ENCODE results near the gene TMEM237. TPM values are rescaled to one million over a fixed set of nuclear protein-coding genes. Genes with fewer than 3 reads are reported as not detected.

TMEM237 gene
- total RNA-seq, 8 experiments from 2014 or later = 14.8 to 44.9 (median 24.4) TPM

- WGBS, 10 experiments = 60 to 100% (median 91%) methylated on average over 1 to 4 of the region's 4 CpGs
- in situ Hi-C loops (cut with MboI; ENCODE audit: low pct_unique_long_range_greater_than_20kb in 2 of 9, low sequenced_read_pairs in 9 of 9, unreplicated experiment in 9 of 9) = loop anchor here in 1 of 9 experiments (25.0 kb wide), 1 partner anchor 171 kb away; the partner anchor contains the start of genes STRADB and TRAK2
- no peak overlapping the region for H3K4me3 ChIP-seq
- H3K27ac ChIP-seq = no peak overlapping the region
- no peaks in the 10 kb centered on the region for H3K4me1 ChIP-seq (replicated peaks in 1 of 2)
- ATAC-seq (replicated peaks in 6 of 8) = peak in 2 of 8 experiments; percentile 40 to 66
Measured at GRCh38 chr2:201633661-201634249, 9.5 kb downstream of the TMEM237 start.

GRCh38 chr2:201631041-201631440, 12.3 kb downstream of the TMEM237 start:
- in situ Hi-C loops (cut with MboI; ENCODE audit: low pct_unique_long_range_greater_than_20kb in 2 of 9, low sequenced_read_pairs in 9 of 9, unreplicated experiment in 9 of 9) = loop anchor here in 1 of 9 experiments (25.0 kb wide), 1 partner anchor 169 kb away; the partner anchor contains the start of genes STRADB and TRAK2
- ATAC-seq (replicated peaks in 6 of 8) = no peak
- H3K4me1 ChIP-seq (replicated peaks in 1 of 2) = no peaks in the 10 kb centered on the region
- 86 to 100% (median 92%) methylated on average over 2 to 8 of the region's 8 CpGs; no CpG with 5 or more reads in 2 of the 10 experiments for WGBS, 10 experiments
- no peak overlapping the region for H3K4me3 ChIP-seq
- no peak overlapping the region for H3K27ac ChIP-seq

DNA sequence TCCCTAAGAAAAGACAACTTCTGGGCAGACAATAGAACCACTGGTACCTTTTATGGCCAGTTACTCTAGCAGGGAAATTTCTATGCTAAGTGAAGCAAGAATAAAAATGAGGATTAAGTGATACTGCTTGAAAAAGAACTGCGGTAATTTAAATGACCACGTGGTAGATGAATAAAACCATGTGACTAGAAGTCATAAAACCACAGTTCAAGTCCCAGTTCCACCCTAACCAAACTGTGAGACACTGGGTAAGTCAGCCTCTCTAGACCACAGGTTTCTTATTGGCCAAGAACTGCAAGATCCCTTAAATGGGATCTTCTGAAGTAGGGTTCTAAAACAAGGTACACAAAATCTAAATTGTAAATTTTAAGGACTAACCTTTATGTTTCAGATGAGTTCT, 12.7 kb downstream of the TMEM237 start:
- ATAC-seq (replicated peaks in 6 of 8) = no peak
- no peak overlapping the region for H3K27ac ChIP-seq
- WGBS, 10 experiments = 56 to 100% (median 88%) methylated on average over 2 of the region's 2 CpGs; no CpG with 5 or more reads in 4 of the 10 experiments
- no peak overlapping the region for H3K4me3 ChIP-seq
- in situ Hi-C loops (cut with MboI; ENCODE audit: low pct_unique_long_range_greater_than_20kb in 2 of 9, low sequenced_read_pairs in 9 of 9, unreplicated experiment in 9 of 9) = loop anchor here in 1 of 9 experiments (25.0 kb wide), 1 partner anchor 168 kb away; the partner anchor contains the start of genes STRADB and TRAK2
- no peaks in the 10 kb centered on the region for H3K4me1 ChIP-seq (replicated peaks in 1 of 2)

DNA sequence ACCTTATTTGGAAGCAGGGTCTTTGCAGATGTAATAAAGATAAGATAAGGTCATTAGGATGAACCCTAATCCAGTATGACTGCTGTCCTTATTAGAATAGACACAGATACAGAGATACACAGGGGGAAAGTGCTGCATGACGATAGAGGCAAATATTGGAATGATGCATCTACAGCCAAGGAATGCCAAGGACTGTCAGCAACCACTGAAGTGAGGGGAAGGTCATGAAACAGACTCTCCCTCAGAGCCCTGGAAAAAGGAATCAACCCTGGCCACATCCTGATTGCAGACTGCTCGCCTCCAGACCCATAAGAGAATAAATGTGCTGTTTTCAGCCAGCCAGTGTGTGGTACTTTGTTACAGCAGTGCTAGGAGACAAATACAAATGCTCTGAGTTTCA, 14.8 kb downstream of the TMEM237 start:
- no peak for ATAC-seq (replicated peaks in 6 of 8)
- H3K4me3 ChIP-seq = no peak overlapping the region
- no peaks in the 10 kb centered on the region for H3K4me1 ChIP-seq (replicated peaks in 1 of 2)
- WGBS, 10 experiments = 50 to 100% (median 92%) methylated on average over 1 to 2 of the region's 2 CpGs; no CpG with 5 or more reads in 4 of the 10 experiments
- H3K27ac ChIP-seq = no peak overlapping the region
- in situ Hi-C loops (cut with MboI; ENCODE audit: low pct_unique_long_range_greater_than_20kb in 2 of 9, low sequenced_read_pairs in 9 of 9, unreplicated experiment in 9 of 9) = loop anchor here in 1 of 9 experiments (25.0 kb wide), 1 partner anchor 166 kb away; the partner anchor contains the start of genes STRADB and TRAK2

- H3K27ac ChIP-seq = no peak overlapping the region
- 78 to 100% (median 90%) methylated on average over 1 to 5 of the region's 5 CpGs; no CpG with 5 or more reads in 1 of the 10 experiments for WGBS, 10 experiments
- no peak for ATAC-seq (replicated peaks in 6 of 8)
- H3K4me1 ChIP-seq (replicated peaks in 1 of 2) = no peaks in the 10 kb centered on the region
- in situ Hi-C loops (cut with MboI; ENCODE audit: low pct_unique_long_range_greater_than_20kb in 2 of 9, low sequenced_read_pairs in 9 of 9, unreplicated experiment in 9 of 9) = no loop called here
- H3K4me3 ChIP-seq = no peak overlapping the region
Measured at GRCh38 chr2:201622306-201622970, 20.9 kb downstream of the TMEM237 start.

DNA sequence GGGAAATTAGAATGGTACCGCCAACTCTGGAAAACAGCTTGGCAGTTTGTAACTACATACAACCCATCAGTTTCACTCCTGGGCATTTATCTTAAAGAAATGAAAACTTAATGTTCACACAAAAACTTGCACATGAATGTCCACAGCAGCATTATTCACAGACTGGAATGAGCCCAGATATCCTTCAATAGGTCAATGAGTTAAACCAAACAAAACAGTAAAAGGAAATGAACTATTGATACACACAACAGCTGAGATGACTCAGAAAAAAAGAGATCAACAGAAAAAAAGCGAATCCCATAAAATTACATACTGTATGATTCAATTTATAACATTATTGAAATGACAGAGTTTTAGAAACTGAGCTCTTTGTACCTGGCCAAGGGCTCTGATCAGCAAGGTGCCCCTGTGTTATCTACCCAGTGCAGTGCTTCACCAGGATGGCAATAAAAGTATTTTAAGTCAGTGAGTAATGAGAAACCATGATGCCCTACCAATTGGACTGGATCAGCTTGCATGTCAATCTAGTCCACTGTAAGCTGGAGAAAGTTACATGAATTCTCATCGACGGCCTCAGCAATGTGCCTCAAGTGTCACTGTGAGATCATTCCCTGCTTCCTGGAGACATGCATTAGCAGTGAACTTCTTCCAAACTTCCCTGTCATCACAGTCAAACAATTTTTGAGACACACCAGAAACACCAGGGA, 21.9 kb downstream of the TMEM237 start:
- Histone ChIP-seq H3K4me3 (no peak overlapping the region), H3K27ac (no peak overlapping the region), H3K4me1 (replicated peaks in 1 of 2) (no peaks in the 10 kb centered on the region)
- in situ Hi-C loops (cut with MboI; ENCODE audit: low pct_unique_long_range_greater_than_20kb in 2 of 9, low sequenced_read_pairs in 9 of 9, unreplicated experiment in 9 of 9) = no loop called here
- ATAC-seq (replicated peaks in 6 of 8) = no peak
- 89 to 100% (median 95%) methylated on average over 1 to 4 of the region's 4 CpGs; no CpG with 5 or more reads in 1 of the 10 experiments for WGBS, 10 experiments

- in situ Hi-C loops (cut with MboI; ENCODE audit: low pct_unique_long_range_greater_than_20kb in 2 of 9, low sequenced_read_pairs in 9 of 9, unreplicated experiment in 9 of 9) = no loop called here
- Histone ChIP-seq H3K4me1 (replicated peaks in 1 of 2) (no peaks in the 10 kb centered on the region), H3K4me3 (no peak overlapping the region), H3K27ac (no peak overlapping the region)
- ATAC-seq (replicated peaks in 6 of 8) = peak in 3 of 8 experiments; percentile 90 to 99 (median 99)
- WGBS, 10 experiments = 38 to 100% (median 85%) methylated on average over 6 to 18 of the region's 39 CpGs
Measured at GRCh38 chr2:201618744-201619662, 24.3 kb downstream of the TMEM237 start.

GRCh38 chr2:201608021-201608420, 35.3 kb downstream of the TMEM237 start:
- Histone ChIP-seq H3K4me3 (no peak overlapping the region), H3K27ac (no peak overlapping the region), H3K4me1 (replicated peaks in 1 of 2) (no peaks in the 10 kb centered on the region)
- WGBS, 10 experiments = 0 to 100% (median 80%) methylated on average over 1 of the region's 1 CpG; no CpG with 5 or more reads in 5 of the 10 experiments
- in situ Hi-C loops (cut with MboI; ENCODE audit: low pct_unique_long_range_greater_than_20kb in 2 of 9, low sequenced_read_pairs in 9 of 9, unreplicated experiment in 9 of 9) = no loop called here
- ATAC-seq (replicated peaks in 6 of 8) = no peak

GRCh38 chr2:201607568-201607967, 35.7 kb downstream of the TMEM237 start:
- ATAC-seq (replicated peaks in 6 of 8) = no peak
- Histone ChIP-seq H3K4me3 (no peak overlapping the region), H3K4me1 (replicated peaks in 1 of 2) (no peaks in the 10 kb centered on the region), H3K27ac (no peak overlapping the region)
- 0 to 100% (median 68%) methylated on average over 1 to 2 of the region's 2 CpGs; no CpG with 5 or more reads in 5 of the 10 experiments for WGBS, 10 experiments
- in situ Hi-C loops (cut with MboI; ENCODE audit: low pct_unique_long_range_greater_than_20kb in 2 of 9, low sequenced_read_pairs in 9 of 9, unreplicated experiment in 9 of 9) = no loop called here

DNA sequence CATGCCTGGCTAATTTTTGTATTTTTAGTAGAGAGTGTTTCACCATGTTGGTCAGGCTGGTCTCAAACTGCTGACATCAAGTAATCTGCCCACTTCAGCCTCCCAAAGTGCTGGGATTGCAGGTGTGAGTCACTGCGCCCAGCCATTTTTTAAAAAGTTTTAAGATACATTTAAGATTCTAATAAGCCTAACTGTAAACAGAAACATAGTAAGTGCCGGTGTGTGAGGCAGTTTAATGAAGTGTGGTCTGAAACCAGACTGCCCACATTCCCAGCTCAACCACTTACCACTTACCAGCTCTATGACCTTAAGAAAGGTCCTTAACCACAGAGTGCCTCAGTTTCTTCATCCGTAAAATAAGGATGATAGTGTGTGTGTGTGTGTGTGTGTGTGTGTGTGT, 42.4 kb downstream of the TMEM237 start:
- in situ Hi-C loops (cut with MboI; ENCODE audit: low pct_unique_long_range_greater_than_20kb in 2 of 9, low sequenced_read_pairs in 9 of 9, unreplicated experiment in 9 of 9) = no loop called here
- H3K4me1 ChIP-seq (replicated peaks in 1 of 2) = no peaks in the 10 kb centered on the region
- no peak overlapping the region for H3K27ac ChIP-seq
- no peak for ATAC-seq (replicated peaks in 6 of 8)
- H3K4me3 ChIP-seq = no peak overlapping the region
- WGBS, 10 experiments = 73 to 100% (median 85%) methylated on average over 1 to 3 of the region's 3 CpGs; no CpG with 5 or more reads in 2 of the 10 experiments

- 35 to 100% (median 65%) methylated on average over 3 to 8 of the region's 8 CpGs for WGBS, 10 experiments
- Histone ChIP-seq H3K4me3 (no peak overlapping the region), H3K4me1 (replicated peaks in 1 of 2) (no peaks in the 10 kb centered on the region), H3K27ac (no peak overlapping the region)
- no peak for ATAC-seq (replicated peaks in 6 of 8)
- in situ Hi-C loops (cut with MboI; ENCODE audit: low pct_unique_long_range_greater_than_20kb in 2 of 9, low sequenced_read_pairs in 9 of 9, unreplicated experiment in 9 of 9) = no loop called here
Measured at GRCh38 chr2:201597397-201597796, 45.9 kb downstream of the TMEM237 start.

- peak in 2 of 8 experiments; percentile 35 to 38 for ATAC-seq (replicated peaks in 6 of 8)
- in situ Hi-C loops (cut with MboI; ENCODE audit: low pct_unique_long_range_greater_than_20kb in 2 of 9, low sequenced_read_pairs in 9 of 9, unreplicated experiment in 9 of 9) = no loop called here
- WGBS, 10 experiments = 46 to 95% (median 77%) methylated on average over 2 of the region's 2 CpGs
- H3K4me3 ChIP-seq = no peak overlapping the region
- H3K4me1 ChIP-seq (replicated peaks in 1 of 2) = no peaks in the 10 kb centered on the region
- H3K27ac ChIP-seq = no peak overlapping the region
Measured at GRCh38 chr2:201580486-201580885, 62.8 kb downstream of the TMEM237 start.

Measured in motor neuron (in vitro differentiated cells).